K562 (cell line): ENCODE data around the gene SCYL1. TPM values are rescaled to one million over a fixed set of nuclear protein-coding genes. Genes with fewer than 3 reads are reported as not detected.

ENCODE experiments used
- BRCA1 ChIP-seq, 2 experiments: fragments of 450-650 bp in 1 of 2; sonication (generic) in 1 of 2; formaldehyde crosslinking in 1 of 2; IDR thresholded peaks; 2 replicates each; pipeline versions ENCODE4 v1.5.0 to v1.6.1; 2017 to 2020; ENCODE audit warnings: mild to moderate bottlenecking in 1 of 2, missing genetic modification reagents in 1 of 2
- CBX3 ChIP-seq, 2 experiments: IDR thresholded peaks; 1 replicate in 1 of 2; 2 replicates in 1 of 2; pipeline ENCODE4 v1.6.1; 2012; ENCODE audit warnings: inconsistent platforms in 2 of 2, low read length in 2 of 2, borderline replicate concordance in 1 of 2, control low read depth in 1 of 2
- DDX20 ChIP-seq: fragments of 450-650 bp; IDR thresholded peaks from 2 replicates; pipeline ENCODE4 v1.6.1; 2016; ENCODE audit warnings: missing genetic modification characterization, low read depth, mild to moderate bottlenecking, missing compliant biosample characterization, moderate library complexity
- HNRNPH1 ChIP-seq: fragments of 200-400 bp; formaldehyde crosslinking; optimal IDR thresholded peaks from 2 replicates; pipeline ENCODE3; 2017; ENCODE audit warnings: low read depth, mild to moderate bottlenecking, low read length, moderate library complexity
- L3MBTL2 ChIP-seq: fragments of 450-650 bp; IDR thresholded peaks from 2 replicates; pipeline ENCODE4 v1.6.1; 2016; ENCODE audit warnings: mild to moderate bottlenecking, moderate library complexity
- MAFG ChIP-seq: fragments of 450-650 bp; conservative IDR thresholded peaks from 2 replicates; pipeline ENCODE4 v1.6.1; 2016; ENCODE audit warnings: missing genetic modification characterization, missing compliant biosample characterization
- SMARCA4 ChIP-seq: fragments of 450-650 bp; IDR thresholded peaks from 2 replicates; pipeline ENCODE4 v1.6.1; 2016
- YY1 ChIP-seq, 3 experiments: IDR thresholded peaks; 2 replicates each; pipeline ENCODE4 v1.6.1; 2011; ENCODE audit warnings: low read length in 2 of 3, mild to moderate bottlenecking in 2 of 3, moderate library complexity in 2 of 3, borderline replicate concordance in 1 of 3, control low read depth in 1 of 3, low read depth in 1 of 3; ENCODE audit not compliant: insufficient read depth in 3 of 3, insufficient replicate concordance in 2 of 3, control insufficient read depth in 1 of 3, insufficient read length in 1 of 3; ENCODE audit errors: extremely low read depth in 1 of 3
- ZFP30 ChIP-seq: fragments of 250-450 bp; sonication (Bioruptor Pico); IDR thresholded peaks from 2 replicates; pipeline ENCODE4 v1.8.0; 2022; ENCODE audit warnings: moderate library complexity, mild to moderate bottlenecking, inconsistent platforms, borderline replicate concordance
- ZNF431 ChIP-seq: sonication (generic); formaldehyde crosslinking; IDR thresholded peaks from 2 replicates; pipeline ENCODE4 v1.8.0; 2022; ENCODE audit warnings: mild to moderate bottlenecking, missing genetic modification reagents
- polyA plus RNA-seq, 8 experiments: library from polyadenylated mRNA; depleted of rRNA in 4 of 8; stranded (reverse) in 5 of 8; unstranded in 3 of 8; fragments of >200 nt; fragmentation: Nextera tagmentation in 2 of 8; fragmentation: Illumina TruSeq in 1 of 8; extraction: Ambion mirVana in 2 of 8; extraction: Trizol in 1 of 8; gene quantifications; 2 replicates each; pipeline versions ENCODE4 v1.2.1 to v1.2.3, GENCODE V29; 2011 to 2014; ENCODE audit warnings: inconsistent platforms in 1 of 8, missing spikeins in 1 of 8
- total RNA-seq, 7 experiments: library from RNA; depleted of rRNA in 6 of 7; stranded (reverse); fragments of >200 nt in 6 of 7; fragmentation: Illumina TruSeq in 2 of 7; extraction: Trizol in 2 of 7; gene quantifications; 2 replicates each; pipeline versions ENCODE4 v1.2.1 to v1.2.3, GENCODE V29; 2011 to 2021; ENCODE audit warnings: low replicate concordance in 1 of 7
- TF ChIP-seq, protein P1 (sequence below): sonication (generic); formaldehyde crosslinking; IDR thresholded peaks from 2 replicates; pipeline ENCODE4 v1.8.0; 2022; ENCODE audit warnings: missing genetic modification reagents, mild to moderate bottlenecking, moderate library complexity, borderline replicate concordance
- TF ChIP-seq, protein P2 (sequence below): fragments of 450-650 bp; IDR thresholded peaks from 2 replicates; pipeline ENCODE4 v1.6.1; 2016; ENCODE audit warnings: low read depth, mild to moderate bottlenecking, moderate library complexity
- TF ChIP-seq, protein P3 (sequence below): IDR thresholded peaks from 2 replicates; pipeline ENCODE4 v1.6.1; 2014; ENCODE audit warnings: antibody characterized with exemption
- TF ChIP-seq, protein P4 (sequence below): fragments of 450-650 bp; conservative IDR thresholded peaks from 2 replicates; pipeline ENCODE4 v1.6.1; 2016; ENCODE audit warnings: missing genetic modification characterization, low read depth, mild to moderate bottlenecking, control low read depth, missing compliant biosample characterization
- TF ChIP-seq, protein P5 (sequence below), 3 experiments: fragments of 200-800 bp in 1 of 3; sonication (Bioruptor generic) in 1 of 3; sonication (generic) in 1 of 3; formaldehyde crosslinking in 1 of 3; IDR thresholded peaks; 2 replicates each; pipeline versions ENCODE4 v1.6.1 to v1.8.0; 2016 to 2022; ENCODE audit warnings: mild to moderate bottlenecking in 2 of 3, missing compliant biosample characterization in 2 of 3, missing genetic modification characterization in 2 of 3, missing genetic modification reagents in 1 of 3
- TF ChIP-seq, protein P6 (sequence below): fragments of 250-450 bp; sonication (Bioruptor Pico); IDR thresholded peaks from 2 replicates; pipeline ENCODE4 v1.4.0; 2020; ENCODE audit warnings: mild to moderate bottlenecking, moderate library complexity, borderline replicate concordance

The SCYL1 gene
- total and polyA plus RNA-seq, 9 of the 15 experiments (the other 6 are each of a cell fraction or from before 2014, with no cell fraction given), result 1.9 to 145 (median 57.6) TPM

DNA sequence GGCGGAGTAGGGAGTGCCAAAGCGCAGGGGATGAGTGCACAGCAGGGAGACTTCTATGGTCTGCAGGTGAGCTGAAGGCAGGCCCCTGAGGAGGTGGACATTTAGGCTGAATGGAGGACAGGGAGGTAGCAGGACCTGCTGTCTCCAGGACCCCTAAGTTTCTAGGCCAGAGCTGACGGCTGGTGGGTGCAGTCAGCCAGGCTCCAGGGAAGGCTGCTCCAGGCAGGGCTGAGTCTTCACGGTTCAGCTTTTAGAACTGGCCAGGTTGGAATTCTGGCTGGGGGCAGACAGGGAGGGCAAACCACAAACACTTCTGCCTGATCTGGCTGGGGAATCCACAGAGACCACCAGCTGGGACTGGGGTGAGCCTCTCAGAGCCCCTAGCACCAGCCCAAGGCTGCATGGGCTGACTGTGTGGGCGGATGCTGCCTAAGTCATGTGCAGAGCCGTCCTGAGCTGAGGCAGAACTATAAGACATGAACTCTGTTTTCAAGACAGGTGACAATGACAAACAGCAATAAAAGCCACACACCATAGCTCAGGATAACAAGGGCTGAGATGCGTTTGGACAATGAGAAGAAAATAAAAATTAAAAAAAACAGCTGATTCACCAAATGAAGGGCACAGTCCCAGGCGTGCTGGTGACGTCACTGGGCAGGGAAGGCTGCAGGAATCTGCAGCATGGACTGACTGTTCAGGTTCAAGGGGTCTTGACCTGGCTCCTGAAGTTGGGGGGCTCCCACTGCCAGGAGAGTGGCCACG lies 36.4 kb upstream of the SCYL1 start (continued):
- TF ChIP-seq YY1 (IDR thresholded peaks at IDR 0.05; ENCODE audit: borderline replicate concordance in 1 of 3, control insufficient read depth in 1 of 3, extremely low read depth in 1 of 3, insufficient read depth in 3 of 3, insufficient read length in 1 of 3, insufficient replicate concordance in 2 of 3, low read depth in 1 of 3, low read length in 2 of 3) (no peak), CBX3 (IDR thresholded peaks at IDR 0.05; ENCODE audit: borderline replicate concordance in 1 of 2, low read length in 2 of 2) (no peak), ZNF431 (no peak), SMARCA4 (0 out of 2 replicates have a peak, but pooled peaks have one; percentile 9), DDX20 (no peak), HNRNPH1 (no peak), MAFG (tag) (peak; percentile 30; the same call in 1 of the 2 replicates), ZFP30 (CRISPR knock-in tag) (no peak), BRCA1 (IDR thresholded peaks at IDR 0.05) (no peak), BRCA1 (CRISPR knock-in tag; IDR thresholded peaks at IDR 0.05) (no peak), L3MBTL2 (no peak)
- TF ChIP-seq, protein P1, sequence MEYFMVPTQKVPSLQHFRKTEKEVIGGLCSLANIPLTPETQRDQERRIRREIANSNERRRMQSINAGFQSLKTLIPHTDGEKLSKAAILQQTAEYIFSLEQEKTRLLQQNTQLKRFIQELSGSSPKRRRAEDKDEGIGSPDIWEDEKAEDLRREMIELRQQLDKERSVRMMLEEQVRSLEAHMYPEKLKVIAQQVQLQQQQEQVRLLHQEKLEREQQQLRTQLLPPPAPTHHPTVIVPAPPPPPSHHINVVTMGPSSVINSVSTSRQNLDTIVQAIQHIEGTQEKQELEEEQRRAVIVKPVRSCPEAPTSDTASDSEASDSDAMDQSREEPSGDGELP (CRISPR knock-in tag), result peak; percentile 39; the same call in 1 of the 2 replicates
- TF ChIP-seq, protein P2, sequence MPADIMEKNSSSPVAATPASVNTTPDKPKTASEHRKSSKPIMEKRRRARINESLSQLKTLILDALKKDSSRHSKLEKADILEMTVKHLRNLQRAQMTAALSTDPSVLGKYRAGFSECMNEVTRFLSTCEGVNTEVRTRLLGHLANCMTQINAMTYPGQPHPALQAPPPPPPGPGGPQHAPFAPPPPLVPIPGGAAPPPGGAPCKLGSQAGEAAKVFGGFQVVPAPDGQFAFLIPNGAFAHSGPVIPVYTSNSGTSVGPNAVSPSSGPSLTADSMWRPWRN, result no peak
- TF ChIP-seq, protein P3, sequence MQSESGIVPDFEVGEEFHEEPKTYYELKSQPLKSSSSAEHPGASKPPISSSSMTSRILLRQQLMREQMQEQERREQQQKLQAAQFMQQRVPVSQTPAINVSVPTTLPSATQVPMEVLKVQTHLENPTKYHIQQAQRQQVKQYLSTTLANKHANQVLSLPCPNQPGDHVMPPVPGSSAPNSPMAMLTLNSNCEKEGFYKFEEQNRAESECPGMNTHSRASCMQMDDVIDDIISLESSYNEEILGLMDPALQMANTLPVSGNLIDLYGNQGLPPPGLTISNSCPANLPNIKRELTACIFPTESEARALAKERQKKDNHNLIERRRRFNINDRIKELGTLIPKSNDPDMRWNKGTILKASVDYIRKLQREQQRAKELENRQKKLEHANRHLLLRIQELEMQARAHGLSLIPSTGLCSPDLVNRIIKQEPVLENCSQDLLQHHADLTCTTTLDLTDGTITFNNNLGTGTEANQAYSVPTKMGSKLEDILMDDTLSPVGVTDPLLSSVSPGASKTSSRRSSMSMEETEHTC, result no peak
- TF ChIP-seq, protein P4, sequence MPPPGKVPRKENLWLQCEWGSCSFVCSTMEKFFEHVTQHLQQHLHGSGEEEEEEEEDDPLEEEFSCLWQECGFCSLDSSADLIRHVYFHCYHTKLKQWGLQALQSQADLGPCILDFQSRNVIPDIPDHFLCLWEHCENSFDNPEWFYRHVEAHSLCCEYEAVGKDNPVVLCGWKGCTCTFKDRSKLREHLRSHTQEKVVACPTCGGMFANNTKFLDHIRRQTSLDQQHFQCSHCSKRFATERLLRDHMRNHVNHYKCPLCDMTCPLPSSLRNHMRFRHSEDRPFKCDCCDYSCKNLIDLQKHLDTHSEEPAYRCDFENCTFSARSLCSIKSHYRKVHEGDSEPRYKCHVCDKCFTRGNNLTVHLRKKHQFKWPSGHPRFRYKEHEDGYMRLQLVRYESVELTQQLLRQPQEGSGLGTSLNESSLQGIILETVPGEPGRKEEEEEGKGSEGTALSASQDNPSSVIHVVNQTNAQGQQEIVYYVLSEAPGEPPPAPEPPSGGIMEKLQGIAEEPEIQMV (tag), result no peak
- TF ChIP-seq, protein P5, sequence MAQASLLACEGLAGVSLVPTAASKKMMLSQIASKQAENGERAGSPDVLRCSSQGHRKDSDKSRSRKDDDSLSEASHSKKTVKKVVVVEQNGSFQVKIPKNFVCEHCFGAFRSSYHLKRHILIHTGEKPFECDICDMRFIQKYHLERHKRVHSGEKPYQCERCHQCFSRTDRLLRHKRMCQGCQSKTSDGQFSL (CRISPR knock-in tag; IDR thresholded peaks at IDR 0.05), result no peak
- TF ChIP-seq, protein P5 (tag; IDR thresholded peaks at IDR 0.05), result 0 out of 4 replicates have a peak, but pooled peaks of 1 of the 2 experiments have one; percentile 40
- TF ChIP-seq, protein P6, sequence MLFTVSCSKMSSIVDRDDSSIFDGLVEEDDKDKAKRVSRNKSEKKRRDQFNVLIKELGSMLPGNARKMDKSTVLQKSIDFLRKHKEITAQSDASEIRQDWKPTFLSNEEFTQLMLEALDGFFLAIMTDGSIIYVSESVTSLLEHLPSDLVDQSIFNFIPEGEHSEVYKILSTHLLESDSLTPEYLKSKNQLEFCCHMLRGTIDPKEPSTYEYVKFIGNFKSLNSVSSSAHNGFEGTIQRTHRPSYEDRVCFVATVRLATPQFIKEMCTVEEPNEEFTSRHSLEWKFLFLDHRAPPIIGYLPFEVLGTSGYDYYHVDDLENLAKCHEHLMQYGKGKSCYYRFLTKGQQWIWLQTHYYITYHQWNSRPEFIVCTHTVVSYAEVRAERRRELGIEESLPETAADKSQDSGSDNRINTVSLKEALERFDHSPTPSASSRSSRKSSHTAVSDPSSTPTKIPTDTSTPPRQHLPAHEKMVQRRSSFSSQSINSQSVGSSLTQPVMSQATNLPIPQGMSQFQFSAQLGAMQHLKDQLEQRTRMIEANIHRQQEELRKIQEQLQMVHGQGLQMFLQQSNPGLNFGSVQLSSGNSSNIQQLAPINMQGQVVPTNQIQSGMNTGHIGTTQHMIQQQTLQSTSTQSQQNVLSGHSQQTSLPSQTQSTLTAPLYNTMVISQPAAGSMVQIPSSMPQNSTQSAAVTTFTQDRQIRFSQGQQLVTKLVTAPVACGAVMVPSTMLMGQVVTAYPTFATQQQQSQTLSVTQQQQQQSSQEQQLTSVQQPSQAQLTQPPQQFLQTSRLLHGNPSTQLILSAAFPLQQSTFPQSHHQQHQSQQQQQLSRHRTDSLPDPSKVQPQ (CRISPR knock-in tag), result no peak
